GM12872 (cell line): ENCODE measurements around the gene CAST.

Source experiments
- CTCF ChIP-seq: IDR thresholded peaks from 3 replicates; pipeline ENCODE4 v1.5.1; 2011; ENCODE audit warnings: low read depth, mild to moderate bottlenecking, low read length, moderate library complexity; ENCODE audit not compliant: insufficient read depth

The CAST gene

GRCh38 chr5:96714951-96715451, 52.8 kb downstream of the CAST start:
- TF ChIP-seq CTCF = no peak

GRCh38 chr5:96716007-96716406, 53.8 kb downstream of the CAST start:
- no peak for TF ChIP-seq CTCF

GRCh38 chr5:96716716-96717115, 54.5 kb downstream of the CAST start:
- no peak for TF ChIP-seq CTCF

- TF ChIP-seq CTCF = no peak
These were observed 55.7 kb downstream of the CAST start for GRCh38 chr5:96717874-96718273.

- TF ChIP-seq CTCF = no peak
These were observed 56.5 kb downstream of the CAST start for GRCh38 chr5:96718635-96719077.

- peak; percentile 31; the same call in 2 of the 3 replicates for TF ChIP-seq CTCF
These were observed 58.2 kb downstream of the CAST start for GRCh38 chr5:96720408-96720807.

GRCh38 chr5:96721351-96721977, 59.3 kb downstream of the CAST start:
- no peak for TF ChIP-seq CTCF

- TF ChIP-seq CTCF = no peak
These were observed 63.1 kb downstream of the CAST start for GRCh38 chr5:96725257-96725656.
